Mucosa of stomach (tissue), 1 donor: Measurements from ENCODE around the gene CCNO.

ENCODE experiments used
- H3K27me3 ChIP-seq: one replicate; pipeline ENCODE4 v1.7.0; 2013; ENCODE audit warnings: mild to moderate bottlenecking, low read length; ENCODE audit not compliant: control insufficient read depth, insufficient read depth
- H3K36me3 ChIP-seq: one replicate; pipeline ENCODE4 v1.7.0; 2013; ENCODE audit warnings: low read length; ENCODE audit not compliant: control insufficient read depth, insufficient read depth
- H3K4me1 ChIP-seq: one replicate; pipeline ENCODE4 v1.7.0; 2013; ENCODE audit warnings: mild to moderate bottlenecking, low read length; ENCODE audit not compliant: control insufficient read depth, insufficient read depth
- H3K4me3 ChIP-seq: one replicate; pipeline ENCODE4 v1.7.0; 2013; ENCODE audit warnings: low read length
- H3K9ac ChIP-seq: one replicate; pipeline ENCODE4 v1.7.0; 2013; ENCODE audit warnings: mild to moderate bottlenecking, low read length, moderate library complexity
- H3K9me3 ChIP-seq: one replicate; pipeline ENCODE4 v1.7.0; 2013; ENCODE audit warnings: mild to moderate bottlenecking, low read length, moderate library complexity; ENCODE audit not compliant: control insufficient read depth
- donor health status: Pancreatic carcinoma.

The CCNO gene

DNA sequence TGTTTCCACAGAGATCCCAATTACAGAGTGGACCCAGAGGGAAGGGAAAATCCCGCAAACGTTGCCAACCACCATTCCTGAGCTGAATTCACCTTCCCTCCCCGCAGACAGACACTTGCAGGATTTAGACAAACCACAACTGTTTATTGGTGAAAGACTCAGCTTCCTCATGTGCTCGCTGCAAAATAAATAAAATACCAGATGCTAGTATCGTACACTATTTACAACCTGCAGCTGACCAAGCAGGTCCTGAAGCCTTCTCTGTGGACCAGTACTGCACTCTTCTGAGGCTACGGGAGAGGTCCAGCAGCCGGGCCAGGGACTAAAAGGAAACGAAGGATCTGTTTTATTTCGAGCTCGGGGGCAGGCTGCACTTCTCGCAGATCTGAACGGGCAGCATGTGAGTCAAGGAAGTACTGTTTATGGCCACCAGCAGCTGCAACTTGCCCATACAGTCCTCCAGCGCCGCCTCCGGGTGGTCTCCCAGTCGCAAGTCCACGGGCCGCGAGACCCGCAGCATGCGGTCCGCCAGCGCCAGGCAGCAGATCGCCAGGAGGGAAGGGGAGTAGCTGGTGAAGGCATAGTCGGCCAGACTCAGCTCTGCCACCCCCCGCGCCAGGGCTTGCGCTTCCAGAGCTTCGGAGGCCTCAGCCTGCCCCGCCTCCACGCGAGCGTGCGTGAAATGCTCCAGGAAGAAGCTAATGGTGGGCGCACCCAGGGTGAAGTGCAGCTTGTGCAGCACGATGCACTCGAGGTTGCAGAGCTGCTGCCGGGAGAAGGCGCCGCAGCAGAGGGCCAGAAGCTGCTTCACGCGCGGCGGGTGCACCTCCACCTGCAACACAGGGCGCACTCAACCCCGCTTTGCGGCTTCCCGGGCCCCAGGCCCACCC is 2.1 kb downstream of the CCNO start:
- Histone ChIP-seq H3K4me1 (peaks cover 49% of the 10 kb centered on the region), H3K9ac (peak overlapping the region; percentile 71), H3K36me3 (no peaks in the 10 kb centered on the region), H3K4me3 (peak overlapping the region; percentile 6), H3K9me3 (no peaks in the 10 kb centered on the region), H3K27me3 (peaks cover 90% of the 10 kb centered on the region)

DNA sequence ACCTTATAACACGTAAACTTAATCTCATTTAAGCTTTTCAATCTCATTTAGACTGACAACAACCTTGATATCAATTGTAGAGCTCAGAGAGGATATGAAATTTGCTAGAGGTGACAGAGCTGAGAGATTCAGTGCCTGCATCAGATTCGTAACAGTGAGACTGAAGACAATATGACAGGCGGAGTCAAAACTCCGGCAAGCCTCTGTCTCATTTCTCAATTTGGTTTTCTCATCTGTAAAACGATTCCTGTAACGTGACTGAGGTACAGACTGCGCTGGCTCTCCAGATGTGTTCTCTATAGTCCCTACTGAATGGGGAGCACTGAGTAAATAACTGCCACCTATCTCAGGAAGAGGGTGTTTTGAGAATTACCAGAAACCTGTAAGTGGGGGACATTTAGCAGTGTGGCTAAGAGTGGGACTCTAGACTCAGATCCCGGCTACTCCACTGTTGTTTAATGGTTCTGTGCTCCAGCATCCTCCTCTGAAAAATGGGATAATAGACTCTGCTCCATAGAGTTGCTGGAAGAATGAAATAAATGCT is 3.2 kb downstream of the CCNO start:
- Histone ChIP-seq H3K27me3 (peaks cover 99% of the 10 kb centered on the region), H3K4me1 (peaks cover 54% of the 10 kb centered on the region), H3K4me3 (no peak overlapping the region), H3K9me3 (no peaks in the 10 kb centered on the region), H3K9ac (no peak overlapping the region), H3K36me3 (no peaks in the 10 kb centered on the region)

DNA sequence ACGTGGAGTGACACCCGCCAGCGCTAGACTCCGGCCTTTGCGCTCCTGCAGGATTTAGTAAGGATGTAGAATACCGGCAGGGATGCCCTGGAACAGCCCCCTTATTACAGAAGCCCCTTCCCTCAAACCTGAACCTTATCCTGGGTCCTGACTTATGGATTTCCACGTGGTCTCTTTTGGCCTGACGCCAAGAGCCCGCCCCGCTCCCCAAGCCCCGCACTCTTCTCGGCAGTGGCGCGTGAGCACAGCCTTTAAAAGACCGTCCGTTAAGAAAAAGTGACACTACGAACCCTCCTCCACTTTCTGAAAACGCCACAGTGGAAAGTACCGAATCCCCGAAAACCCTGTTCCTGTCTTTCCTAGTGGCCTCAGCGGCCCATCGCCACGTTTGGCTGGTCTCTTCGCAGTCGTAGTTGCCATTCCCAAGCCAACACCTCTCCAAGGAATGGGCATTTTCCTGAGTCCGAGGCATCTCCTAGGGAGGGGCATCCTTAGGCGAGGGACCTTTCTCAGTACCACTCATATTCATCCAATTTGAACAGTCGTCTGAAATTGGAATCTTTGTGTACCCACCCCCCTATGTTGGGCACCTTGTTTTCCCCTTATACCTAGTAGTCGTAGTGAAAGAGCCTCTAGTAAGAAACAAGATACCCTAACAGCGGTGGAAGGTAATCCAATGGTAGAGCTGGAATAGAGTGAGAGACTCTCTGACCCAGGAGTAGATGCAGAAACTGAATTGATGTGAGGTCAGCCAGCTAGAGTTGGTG is 5.6 kb downstream of the CCNO start:
- Histone ChIP-seq H3K4me3 (peak overlapping the region; percentile 4), H3K4me1 (peaks cover 44% of the 10 kb centered on the region), H3K9me3 (no peaks in the 10 kb centered on the region), H3K36me3 (no peaks in the 10 kb centered on the region), H3K27me3 (peaks cover 100% of the 10 kb centered on the region), H3K9ac (no peak overlapping the region)

DNA sequence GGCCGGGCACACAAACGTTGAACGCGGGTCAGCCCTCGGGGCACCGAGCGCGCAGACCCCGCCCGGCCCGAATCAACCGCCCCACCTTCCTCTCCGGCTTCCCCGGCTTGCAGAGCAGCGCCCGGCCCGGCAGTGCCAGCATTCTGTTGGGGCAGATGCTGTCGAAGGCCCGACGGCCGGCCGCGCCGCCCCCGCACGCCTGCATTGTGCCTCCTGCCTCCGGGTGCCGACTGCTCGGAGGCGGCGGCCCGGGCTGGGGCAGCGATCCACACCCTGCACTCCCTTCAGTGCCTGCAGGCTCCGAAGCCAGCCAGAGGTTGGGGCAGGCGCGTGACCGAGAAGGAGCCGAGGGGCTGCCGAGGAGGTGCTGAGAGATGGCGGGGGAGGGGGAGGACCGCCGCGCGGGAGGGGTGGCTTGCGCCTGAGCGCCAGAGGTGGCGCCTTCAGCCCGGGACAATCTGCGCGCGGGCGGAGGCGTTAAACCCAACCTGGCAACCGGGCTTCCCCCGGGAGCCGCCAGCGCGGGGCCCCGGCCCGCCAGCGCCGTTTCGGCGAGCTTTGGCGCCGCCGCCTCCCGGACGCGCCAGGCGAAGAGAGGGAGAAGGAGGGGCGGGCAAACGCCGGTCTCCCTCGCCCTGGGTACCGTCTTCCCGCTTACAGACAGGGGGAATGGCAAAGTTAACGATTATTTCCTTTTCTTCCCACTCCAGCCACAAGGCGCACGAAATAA is 6.3 kb downstream of the CCNO start, which contains the start of gene MCIDAS:
TSS of gene MCIDAS (minus strand) at position 382 of the 730 bp plus-strand sequence. CDS start at position 205, 177 bp downstream.
- no peak within 1 kb of the TSS for H3K9ac ChIP-seq
- H3K9me3 ChIP-seq, result no peaks in the 10 kb centered on the region
- H3K27me3 ChIP-seq, result peaks cover 100% of the 10 kb centered on the region
- peak within 1 kb of the TSS; percentile 4 for H3K4me3 ChIP-seq
- peaks cover 37% of the 10 kb centered on the region for H3K4me1 ChIP-seq
- no peaks in the 10 kb centered on the region for H3K36me3 ChIP-seq

DNA sequence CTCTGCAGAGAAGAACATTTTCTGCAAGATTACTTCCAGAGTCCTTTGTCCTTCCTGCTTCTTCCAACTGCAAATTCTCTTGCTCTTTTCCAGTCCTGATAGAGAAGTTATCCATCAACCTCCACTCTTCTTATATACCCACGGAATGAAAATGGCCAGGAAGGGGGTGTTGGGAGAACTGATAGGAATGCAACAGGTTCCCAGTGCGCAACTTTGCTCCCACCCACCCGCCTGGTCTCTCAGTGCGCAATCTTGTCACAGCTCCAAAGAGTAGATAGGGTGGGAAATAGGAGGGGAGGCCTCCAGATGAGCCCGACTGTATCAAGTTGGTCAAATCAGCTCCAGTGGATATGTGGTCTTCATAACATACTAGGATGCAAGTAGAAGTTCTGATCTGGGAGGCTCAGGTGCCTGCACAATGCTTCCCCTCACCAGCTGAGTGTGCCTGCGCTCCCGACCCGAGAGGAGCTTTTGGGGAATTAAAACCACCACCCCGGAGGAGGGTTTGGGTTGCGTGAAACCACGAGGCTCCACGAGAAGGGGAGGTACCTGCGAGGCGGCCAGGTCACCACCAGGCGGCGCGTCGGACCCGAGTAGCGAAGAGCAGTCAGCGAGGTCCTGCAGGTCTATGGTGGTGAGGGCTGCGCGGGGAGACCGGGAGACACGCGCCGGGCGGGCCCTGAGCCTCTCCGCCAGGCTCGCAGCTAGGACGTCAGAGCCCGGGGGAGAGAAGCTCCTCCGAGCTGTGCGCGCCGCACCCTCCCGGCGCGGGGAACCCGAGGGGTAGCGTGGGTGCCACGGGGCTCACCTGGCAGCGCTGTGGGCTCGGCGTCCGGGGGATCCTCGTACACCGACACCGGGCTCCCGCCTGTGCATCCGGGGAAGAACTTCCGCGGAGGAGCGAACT is 7.1 kb downstream of the CCNO start:
- Histone ChIP-seq H3K9me3 (no peaks in the 10 kb centered on the region), H3K4me3 (no peak overlapping the region), H3K9ac (no peak overlapping the region), H3K27me3 (peaks cover 99% of the 10 kb centered on the region), H3K36me3 (no peaks in the 10 kb centered on the region), H3K4me1 (peaks cover 28% of the 10 kb centered on the region)

DNA sequence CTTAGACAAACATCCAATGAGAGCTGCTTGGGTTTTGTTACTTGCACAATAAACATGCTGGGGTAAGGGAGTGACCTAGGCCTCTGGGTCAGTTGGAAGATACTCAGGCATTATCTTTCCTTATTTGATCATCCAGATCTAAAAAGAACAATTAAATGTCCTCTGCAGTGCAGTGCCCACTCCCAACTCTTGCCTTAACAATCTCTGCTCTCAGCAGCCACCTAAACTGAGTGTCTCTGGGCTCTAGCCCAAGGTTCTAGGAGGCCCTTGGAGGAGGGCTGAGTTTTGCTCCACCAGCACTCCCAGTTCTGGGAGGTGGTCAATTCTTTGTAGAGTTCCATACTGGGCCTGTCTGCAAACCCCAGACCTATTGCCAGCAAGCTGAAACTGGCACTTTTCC is 8.1 kb downstream of the CCNO start:
- H3K4me3 ChIP-seq, result no peak overlapping the region
- no peaks in the 10 kb centered on the region for H3K9me3 ChIP-seq
- H3K36me3 ChIP-seq, result no peaks in the 10 kb centered on the region
- peaks cover 99% of the 10 kb centered on the region for H3K27me3 ChIP-seq
- no peak overlapping the region for H3K9ac ChIP-seq
- H3K4me1 ChIP-seq, result peaks cover 31% of the 10 kb centered on the region

DNA sequence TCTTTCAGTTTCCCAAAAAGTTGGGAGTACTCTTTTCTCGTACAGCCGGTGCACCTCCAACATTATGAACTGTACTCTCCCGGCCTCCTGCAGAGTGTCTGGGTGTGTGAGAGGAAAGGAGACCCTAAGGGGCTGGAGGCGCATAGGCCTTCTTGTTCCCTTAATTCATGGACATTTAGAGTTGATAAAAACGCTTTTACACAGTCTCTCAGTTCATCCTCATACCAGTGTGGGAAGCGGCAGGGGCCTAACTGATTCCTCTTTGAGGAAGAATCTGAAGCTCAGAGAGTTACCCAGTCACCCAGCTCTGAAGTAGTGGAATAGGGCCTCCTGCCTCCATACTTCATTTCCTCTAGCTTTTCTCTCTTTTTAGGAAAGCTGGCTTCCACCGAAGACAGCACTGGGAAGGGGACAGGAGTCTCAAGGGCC is 9.6 kb downstream of the CCNO start:
- no peak overlapping the region for H3K9ac ChIP-seq
- no peak overlapping the region for H3K4me3 ChIP-seq
- no peaks in the 10 kb centered on the region for H3K36me3 ChIP-seq
- no peaks in the 10 kb centered on the region for H3K9me3 ChIP-seq
- peaks cover 90% of the 10 kb centered on the region for H3K27me3 ChIP-seq
- peaks cover 41% of the 10 kb centered on the region for H3K4me1 ChIP-seq

DNA sequence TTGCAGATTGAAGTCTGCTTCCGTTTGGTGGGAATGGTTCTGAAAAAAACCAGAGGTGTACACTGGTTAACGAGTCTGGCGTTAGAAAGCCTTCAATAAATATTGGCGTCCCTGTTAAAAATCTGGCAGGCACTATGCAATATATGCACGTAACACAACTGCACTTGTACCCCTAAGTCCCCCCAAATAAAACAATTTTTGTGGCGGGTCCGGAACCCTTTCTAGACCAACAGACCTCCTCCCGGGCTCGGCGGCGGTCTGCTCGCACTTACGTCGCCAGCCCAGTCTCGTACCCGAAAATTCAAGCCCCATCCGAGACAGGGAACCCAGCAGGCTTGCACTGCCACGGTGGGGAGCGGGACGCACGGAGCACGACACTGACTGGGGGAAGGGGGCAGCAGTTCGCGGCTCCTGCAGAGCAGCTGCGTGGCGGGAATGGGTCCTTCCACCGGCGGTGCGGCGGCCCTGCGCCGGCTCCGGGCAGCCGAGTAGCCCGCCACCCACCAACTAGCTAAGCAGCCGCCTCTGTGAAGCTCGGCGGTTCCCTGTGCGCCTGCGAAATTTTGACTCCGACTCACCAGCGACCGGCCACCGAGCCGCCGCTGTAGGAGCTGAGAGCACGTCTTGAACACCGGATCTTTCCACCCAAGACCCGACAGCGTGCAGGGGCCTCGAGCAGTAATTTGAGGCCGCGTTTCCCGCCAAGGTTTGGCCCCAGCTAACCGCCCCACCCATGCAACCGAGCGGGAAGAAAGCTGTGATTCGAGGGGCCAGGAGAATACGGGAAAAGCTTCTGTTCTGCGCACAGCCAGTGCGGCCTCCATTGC is 10.2 kb downstream of the CCNO start:
- H3K9ac ChIP-seq, result no peak overlapping the region
- H3K27me3 ChIP-seq, result peaks cover 83% of the 10 kb centered on the region
- no peaks in the 10 kb centered on the region for H3K36me3 ChIP-seq
- H3K4me1 ChIP-seq, result peaks cover 41% of the 10 kb centered on the region
- H3K4me3 ChIP-seq, result no peak overlapping the region
- no peaks in the 10 kb centered on the region for H3K9me3 ChIP-seq

DNA sequence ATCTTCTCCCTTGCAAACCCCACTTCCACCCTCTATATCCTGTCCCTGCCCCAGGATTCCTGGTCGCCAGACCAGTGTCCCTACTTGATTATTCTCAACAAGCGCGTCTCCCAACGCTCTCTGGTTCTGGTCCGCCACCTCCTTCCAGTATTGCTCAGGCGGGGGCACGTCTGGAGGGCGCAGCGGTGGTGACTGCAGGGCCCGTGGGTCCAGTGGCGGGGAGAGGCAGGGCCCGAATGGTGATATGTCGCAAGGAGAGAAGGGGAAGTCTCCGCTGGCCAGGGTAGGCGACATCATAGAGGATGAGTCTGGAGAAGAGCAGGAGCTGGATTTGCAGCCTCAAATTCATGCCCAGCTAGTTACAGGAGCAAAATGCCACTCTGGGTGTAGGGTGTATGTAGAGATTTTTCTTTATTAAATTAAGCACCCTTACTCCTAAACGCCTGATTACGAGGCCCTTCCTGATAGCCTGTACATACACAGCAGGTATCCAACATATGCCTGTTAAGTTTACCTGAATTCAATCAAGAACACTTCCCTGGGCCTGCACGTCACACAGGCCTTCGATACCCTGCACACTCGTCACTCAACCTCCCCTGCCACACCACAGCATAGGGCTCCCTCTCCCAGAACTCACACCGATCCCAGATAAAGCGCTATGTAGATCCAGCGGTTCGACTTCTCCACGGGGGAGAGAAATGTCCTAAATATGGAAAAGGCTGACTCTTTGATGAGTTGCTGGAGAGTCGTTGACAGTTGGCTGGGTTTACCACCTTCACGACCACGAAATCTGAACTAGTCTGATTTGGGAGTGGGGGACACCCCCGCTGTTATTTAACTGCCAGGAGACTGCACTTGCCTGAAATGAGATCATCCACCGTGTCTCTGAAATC is 11.1 kb downstream of the CCNO start:
- Histone ChIP-seq H3K9ac (no peak overlapping the region), H3K27me3 (peaks cover 75% of the 10 kb centered on the region), H3K9me3 (no peaks in the 10 kb centered on the region), H3K36me3 (no peaks in the 10 kb centered on the region), H3K4me3 (no peak overlapping the region), H3K4me1 (peaks cover 34% of the 10 kb centered on the region)
